Islet precursor cell (in vitro differentiated cells): ENCODE measurements around the gene OR8J1.
"Not testable (repeated sequence)": the region's sequence is repeated elsewhere in the genome, so short reads cannot be mapped to it uniquely, and the experiment has no call there.

Experiments used
- DNase-seq: peaks from one replicate; pipeline ENCODE4 v3.0.0-alpha.2; 2018

OR8J1 gene

GRCh38 chr11:56353991-56354390 lies at the start of gene OR8J1:
OR8J1 (plus strand) TSS chr11:56354291; CDS start chr11:56360247, 5,956 bp downstream.
- no peak for DNase-seq

GRCh38 chr11:56307836-56308235 lies 46.3 kb upstream of the OR8J1 start:
- DNase-seq: no peak

GRCh38 chr11:56314844-56315243 lies 39.2 kb upstream of the OR8J1 start, which contains the start of gene OR8K3:
OR8K3 (plus strand) TSS chr11:56315144; CDS start chr11:56318307, 3,163 bp downstream.
- no peak for DNase-seq

GRCh38 chr11:56331861-56332491 lies 22.1 kb upstream of the OR8J1 start:
- no peak for DNase-seq

- no peak for DNase-seq
Measured at GRCh38 chr11:56333156-56333555, 20.9 kb upstream of the OR8J1 start.

GRCh38 chr11:56340289-56340688 lies 13.8 kb upstream of the OR8J1 start:
- DNase-seq: no peak

GRCh38 chr11:56345739-56346138 lies 8.4 kb upstream of the OR8J1 start, which contains the start of gene OR8K1:
OR8K1 (plus strand) TSS chr11:56346039; CDS start chr11:56346039, 0 bp downstream.
- no peak for DNase-seq

GRCh38 chr11:56375324-56375723 lies 21.2 kb downstream of the OR8J1 start, which contains the start of gene OR8U1:
OR8U1 (plus strand) TSS chr11:56375624; CDS start chr11:56375624, 0 bp downstream.
- no peak for DNase-seq

GRCh38 chr11:56380120-56380519 lies 26.0 kb downstream of the OR8J1 start:
- DNase-seq: no peak

- no peak for DNase-seq
Measured at GRCh38 chr11:56394381-56394780, 40.3 kb downstream of the OR8J1 start.

- no peak for DNase-seq
Measured at GRCh38 chr11:56396047-56396446, 42.0 kb downstream of the OR8J1 start.

GRCh38 chr11:56401858-56402461 lies 47.9 kb downstream of the OR8J1 start:
- DNase-seq: not testable (repeated sequence)

GRCh38 chr11:56404393-56404792 lies 50.3 kb downstream of the OR8J1 start:
- no peak for DNase-seq

- DNase-seq: no peak
Measured at GRCh38 chr11:56410801-56411200, 56.7 kb downstream of the OR8J1 start.
